ENCODE results near the gene RAB40C.

Gene RAB40C

GRCh38 chr16:630249-630814 lies 40.5 kb downstream of the RAB40C start:
- in situ Hi-C loops (cut with MboI; ENCODE audit: low sequenced_read_pairs), result no loop called here

DNA sequence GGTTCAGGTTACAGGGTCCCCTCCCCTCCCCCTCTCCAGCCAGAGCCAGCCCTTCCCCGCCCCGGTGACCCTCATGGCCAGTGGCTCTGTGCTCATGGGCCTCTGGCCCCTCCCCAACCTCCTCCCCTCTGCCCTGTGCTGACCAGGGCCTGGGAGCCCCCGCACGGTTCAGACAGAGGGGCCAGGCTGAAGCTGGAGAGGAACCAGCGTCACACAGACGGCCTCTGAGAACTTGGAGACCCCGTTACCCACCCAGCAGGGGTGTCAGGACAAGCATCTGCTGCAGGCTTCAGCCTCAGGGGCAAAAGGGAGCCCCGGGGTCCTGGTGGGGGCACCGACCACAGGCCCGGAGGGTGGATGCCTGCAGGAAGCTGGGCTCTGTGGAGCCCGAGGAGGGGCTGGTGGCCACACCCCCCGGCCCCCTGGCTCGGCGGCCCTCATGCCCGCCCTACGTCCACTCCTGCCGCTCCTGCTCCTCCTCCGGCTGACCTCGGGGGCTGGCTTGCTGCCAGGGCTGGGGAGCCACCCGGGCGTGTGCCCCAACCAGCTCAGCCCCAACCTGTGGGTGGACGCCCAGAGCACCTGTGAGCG lies 41.0 kb downstream of the RAB40C start, which contains the start of gene WFIKKN1:
WFIKKN1 (plus strand) TSS at position 171 of the 591 bp plus-strand sequence; CDS start at position 440, 269 bp downstream.
- in situ Hi-C loops (cut with MboI; ENCODE audit: low sequenced_read_pairs), result no loop called here

GRCh38 chr16:631808-632358 lies 42.0 kb downstream of the RAB40C start:
- in situ Hi-C loops (cut with MboI; ENCODE audit: low sequenced_read_pairs), result no loop called here

GRCh38 chr16:632486-633335 lies 42.8 kb downstream of the RAB40C start:
- in situ Hi-C loops (cut with MboI; ENCODE audit: low sequenced_read_pairs), result no loop called here

GRCh38 chr16:633336-634050 lies 43.6 kb downstream of the RAB40C start:
- in situ Hi-C loops (cut with MboI; ENCODE audit: low sequenced_read_pairs), result no loop called here

- in situ Hi-C loops (cut with MboI; ENCODE audit: low sequenced_read_pairs), result no loop called here
Measured at GRCh38 chr16:634051-634670, 44.3 kb downstream of the RAB40C start.

DNA sequence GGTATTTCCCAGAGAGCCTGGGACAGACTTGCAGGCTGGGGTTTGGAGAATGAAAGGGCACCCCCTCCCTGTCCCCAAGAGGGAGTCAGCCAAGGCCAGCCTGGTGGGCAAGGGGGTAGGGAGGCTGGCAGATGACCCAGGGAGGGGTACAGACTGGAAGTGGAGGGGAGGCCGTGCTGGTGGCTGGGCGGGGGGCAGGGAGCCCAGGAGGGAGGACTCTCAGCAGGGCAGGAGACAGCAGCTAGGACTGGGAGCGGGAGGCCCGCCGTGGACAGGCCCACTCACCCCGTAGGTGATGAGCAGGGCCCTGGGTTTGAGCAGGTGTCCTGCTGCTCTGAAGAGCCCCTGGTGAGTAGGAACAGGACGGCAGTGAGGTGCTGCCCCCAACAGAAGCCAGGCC lies 45.1 kb downstream of the RAB40C start:
- in situ Hi-C loops (cut with MboI; ENCODE audit: low sequenced_read_pairs), result no loop called here

DNA sequence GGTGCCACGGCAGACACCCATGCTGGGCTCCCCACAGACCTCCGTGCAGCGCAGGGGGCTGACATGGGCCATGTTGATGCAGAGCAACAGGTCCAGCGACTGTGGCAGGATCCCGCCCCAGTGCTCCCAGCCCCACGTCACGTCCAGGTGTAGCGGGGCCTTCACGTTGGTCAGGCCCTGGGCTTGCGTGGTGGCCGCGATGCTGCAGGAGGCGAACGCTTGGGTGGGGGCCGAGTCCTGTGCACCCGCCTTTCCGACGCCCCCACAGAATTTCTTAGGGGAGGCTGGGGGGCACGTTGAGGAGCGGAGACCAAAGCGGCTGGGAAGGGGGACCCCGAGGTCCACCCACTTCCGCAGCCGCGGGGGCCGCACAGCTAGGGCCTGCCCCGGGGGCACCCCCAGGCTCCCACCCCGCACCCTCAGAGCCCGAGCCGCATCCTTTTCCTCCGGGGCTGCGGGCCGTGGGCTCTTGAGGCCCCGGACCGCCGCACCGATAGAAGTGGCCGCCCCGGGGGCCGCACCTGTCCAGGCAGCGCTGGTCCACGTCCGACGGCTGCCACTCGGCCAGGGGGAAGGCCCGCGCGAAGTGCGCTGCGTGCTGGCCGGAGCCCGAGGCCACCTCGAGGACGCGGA lies 45.8 kb downstream of the RAB40C start:
- in situ Hi-C loops (cut with MboI; ENCODE audit: low sequenced_read_pairs), result no loop called here

DNA sequence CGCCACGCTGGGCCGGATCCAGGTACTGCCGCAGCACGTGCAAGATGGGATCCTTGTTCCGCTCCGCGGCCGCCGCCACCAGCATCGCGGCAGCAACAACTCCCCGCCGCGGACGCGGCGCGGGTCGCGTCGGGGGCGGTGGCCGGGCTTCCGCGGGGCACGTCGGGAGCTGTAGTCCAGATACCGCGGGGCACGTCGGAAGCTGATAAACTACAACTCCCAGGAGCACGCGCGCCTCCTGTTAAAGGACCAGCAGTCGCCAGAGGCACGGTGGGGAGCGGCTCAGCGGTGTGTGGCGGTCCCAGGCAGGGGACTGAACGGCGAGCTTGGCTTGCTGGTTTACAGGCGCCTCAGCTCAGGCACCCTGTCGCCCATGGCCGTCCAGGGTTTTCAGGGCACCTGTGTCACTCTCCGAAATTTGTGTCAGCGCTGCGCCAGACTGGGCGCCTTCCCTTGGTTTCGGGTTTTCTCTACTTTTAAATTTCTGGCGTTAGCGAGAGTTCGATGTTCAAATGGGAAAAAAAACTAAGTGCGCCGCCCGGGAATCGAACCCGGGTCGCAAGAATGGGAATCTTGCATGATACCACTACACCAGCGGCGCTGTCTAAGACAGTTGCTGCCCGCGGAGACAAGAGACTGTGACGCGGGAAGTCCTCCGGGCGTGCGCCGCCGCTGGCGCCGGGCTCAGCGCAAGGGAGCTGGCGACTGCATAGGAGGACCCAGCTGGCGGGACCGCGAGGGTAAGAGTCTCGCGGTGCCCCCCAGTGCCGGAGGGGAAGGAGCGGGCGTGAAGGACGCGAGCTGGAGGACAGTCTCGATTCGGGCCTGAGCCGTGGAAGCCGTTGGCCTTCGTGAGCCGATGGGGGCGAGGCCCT lies 46.6 kb downstream of the RAB40C start, which contains the start of gene METTL26:
METTL26 (minus strand) TSS at position 100 of the 875 bp plus-strand sequence; CDS start at position 85, 15 bp downstream.
- in situ Hi-C loops (cut with MboI; ENCODE audit: low sequenced_read_pairs), result no loop called here

DNA sequence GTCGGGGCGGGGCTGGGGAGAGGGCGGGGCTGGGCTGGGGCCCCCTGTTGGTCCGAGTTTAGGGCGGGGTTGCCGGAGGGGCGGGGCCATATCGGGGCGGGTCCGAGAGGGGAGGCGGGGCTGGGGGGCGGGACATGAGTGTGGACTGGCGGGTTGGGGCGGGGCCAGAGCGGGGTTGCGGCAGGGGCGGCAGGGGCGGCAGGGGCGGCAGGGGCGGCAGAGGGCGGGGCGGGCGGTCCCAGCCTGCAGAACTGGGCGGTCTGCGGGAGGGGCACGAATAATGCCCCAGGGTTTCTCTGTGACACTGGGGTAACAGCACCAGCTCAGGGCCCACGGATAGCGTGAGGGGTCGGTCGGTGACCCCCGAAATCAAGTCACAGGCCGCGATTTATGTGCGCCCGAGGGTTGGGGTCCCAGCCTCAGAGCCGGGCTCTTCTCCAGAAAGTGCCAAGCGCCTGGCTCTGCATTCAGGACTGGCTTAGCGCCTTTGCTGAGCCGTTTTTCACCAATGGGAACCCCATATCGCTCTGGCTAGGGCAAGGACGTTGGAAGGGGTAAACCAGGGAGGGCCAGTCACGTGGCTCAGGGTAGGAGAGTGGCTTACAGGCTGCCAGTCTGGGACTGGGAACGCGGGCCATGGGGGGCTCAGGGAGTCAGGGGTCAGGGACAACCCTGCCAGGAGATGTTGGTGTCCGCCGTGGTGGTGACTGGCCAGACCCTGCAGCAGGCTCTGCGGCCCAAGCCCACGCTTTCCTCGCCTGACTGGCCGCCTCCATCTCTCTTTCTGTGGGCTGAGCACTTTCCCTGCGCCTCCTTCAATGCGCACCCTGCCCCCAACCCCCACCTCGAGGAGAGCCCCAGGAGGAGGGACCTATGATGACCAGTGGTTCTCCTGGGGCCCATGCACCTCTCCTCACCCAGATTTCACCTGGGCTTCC lies 47.5 kb downstream of the RAB40C start:
- in situ Hi-C loops (cut with MboI; ENCODE audit: low sequenced_read_pairs), result no loop called here

DNA sequence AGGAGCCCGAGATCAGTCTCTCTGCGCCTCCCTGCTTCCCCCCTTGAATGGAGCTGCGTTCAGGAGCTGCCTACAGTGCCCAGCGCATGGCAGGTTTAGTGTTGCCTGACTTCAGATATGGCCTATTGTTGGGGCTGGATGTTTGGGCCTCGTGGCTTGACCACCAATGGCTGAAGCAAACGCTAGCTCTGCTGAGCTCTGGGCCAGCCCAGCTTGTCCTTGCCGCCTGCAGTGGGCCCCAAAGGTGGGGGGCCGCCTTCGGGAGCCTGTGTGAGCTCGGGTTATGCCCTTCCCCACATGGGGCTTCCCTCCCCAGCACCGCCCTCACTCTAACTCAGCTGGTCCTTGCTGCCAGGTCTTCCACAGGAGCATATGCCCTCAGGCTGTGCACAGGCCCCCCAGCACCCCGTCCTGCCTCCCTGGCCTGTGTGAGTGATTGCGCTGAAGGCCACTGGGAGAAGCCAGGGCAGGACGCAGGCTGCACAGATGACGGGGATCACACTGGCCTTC lies 48.2 kb downstream of the RAB40C start:
- in situ Hi-C loops (cut with MboI; ENCODE audit: low sequenced_read_pairs), result no loop called here

GRCh38 chr16:638836-639235 lies 49.0 kb downstream of the RAB40C start:
- in situ Hi-C loops (cut with MboI; ENCODE audit: low sequenced_read_pairs), result no loop called here

DNA sequence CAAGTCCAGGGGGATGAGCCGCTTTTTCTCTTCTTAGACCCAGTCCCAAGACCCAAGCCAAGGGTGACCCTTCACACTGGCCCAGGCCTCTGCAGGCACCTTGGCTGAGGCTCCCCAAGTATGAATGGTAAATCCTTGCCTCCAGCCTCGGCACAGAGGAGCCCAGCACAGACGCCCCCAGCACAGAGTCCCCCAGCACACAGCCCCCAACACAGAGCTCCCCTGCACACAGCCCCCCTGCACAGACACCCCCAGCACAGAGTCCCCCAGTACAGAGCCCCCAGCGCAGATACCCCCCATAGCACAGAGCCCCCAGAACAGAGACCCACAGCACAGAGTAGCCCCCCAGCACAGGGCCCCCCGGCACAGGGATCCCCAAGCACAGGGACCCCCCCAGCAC lies 50.7 kb downstream of the RAB40C start:
- in situ Hi-C loops (cut with MboI; ENCODE audit: low sequenced_read_pairs), result no loop called here

DNA sequence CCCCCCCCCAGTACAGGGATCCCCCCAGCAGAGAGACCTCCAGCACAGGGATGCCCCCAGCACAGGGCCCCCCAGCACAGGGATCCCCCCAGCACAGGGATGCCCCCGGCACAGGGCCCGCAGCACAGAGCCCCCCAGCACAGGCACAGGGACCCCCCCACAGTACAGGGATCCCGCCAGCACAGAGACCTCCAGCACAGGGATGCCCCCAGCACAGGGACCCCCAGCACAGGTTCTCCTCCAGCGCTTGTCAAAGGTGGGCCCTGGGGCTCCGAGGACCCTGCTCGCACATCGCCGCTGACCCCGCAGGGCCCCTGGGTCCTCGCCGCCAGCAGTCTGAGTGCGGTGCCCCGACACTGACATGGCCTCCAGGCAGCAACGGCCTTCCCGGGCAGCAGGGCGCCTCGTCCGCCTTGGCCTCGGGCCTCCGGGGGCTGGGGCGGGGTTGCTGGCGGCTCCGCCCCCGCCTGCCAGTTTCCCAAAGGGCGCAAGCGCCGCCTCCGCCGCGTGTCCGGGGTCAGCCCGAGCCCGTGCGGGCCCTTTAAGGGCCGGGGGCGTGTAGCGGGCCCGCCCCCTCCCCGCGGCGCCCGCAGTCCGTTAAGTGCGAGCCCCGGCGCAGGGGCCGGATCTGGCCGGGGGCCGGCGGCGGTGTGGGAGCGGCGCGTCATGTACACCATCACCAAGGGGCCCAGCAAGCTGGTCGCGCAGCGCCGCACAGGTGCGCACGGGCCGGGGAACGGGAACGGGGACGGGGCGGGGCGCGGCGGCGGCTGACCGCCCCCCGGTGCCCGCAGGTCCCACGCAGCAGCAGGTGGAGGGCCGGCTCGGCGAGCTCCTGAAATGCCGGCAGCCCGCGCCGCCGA lies 51.7 kb downstream of the RAB40C start, which contains the start of gene MCRIP2:
MCRIP2 (plus strand) TSS at position 503 of the 863 bp plus-strand sequence; CDS start at position 667, 164 bp downstream.
- in situ Hi-C loops (cut with MboI; ENCODE audit: low sequenced_read_pairs), result no loop called here

- in situ Hi-C loops (cut with MboI; ENCODE audit: low sequenced_read_pairs), result no loop called here
Measured at GRCh38 chr16:642189-643049, 52.6 kb downstream of the RAB40C start.

GRCh38 chr16:643050-643368 lies 53.1 kb downstream of the RAB40C start:
- in situ Hi-C loops (cut with MboI; ENCODE audit: low sequenced_read_pairs), result no loop called here
